Activated CD8-positive, alpha-beta memory T cell treated with anti-CD3 and anti-CD28 coated beads for 36 hours (primary cell): ENCODE results near the gene UNC93A. TPM values are rescaled to one million over a fixed set of nuclear protein-coding genes. Genes with fewer than 3 reads are reported as not detected.
"Not testable (repeated sequence)": the region's sequence is repeated elsewhere in the genome, so short reads cannot be mapped to it uniquely, and the experiment has no call there.

Experiments used
- CTCF ChIA-PET: fragments of 350-600 bp; sonication (Branson Sonifier 250); formaldehyde crosslinking; loops from one replicate; lab custom pipeline; 2021; ENCODE audit warnings: antibody characterized with exemption; lab: Charles Lee
- POLR2A ChIA-PET: fragments of 350-600 bp; sonication (Branson Sonifier 250); formaldehyde crosslinking; loops from one replicate; lab custom pipeline; 2021; ENCODE audit warnings: antibody characterized with exemption; lab: Charles Lee
- total RNA-seq, 2 experiments: library from RNA; stranded (reverse); gene quantifications; one replicate each; pipeline ENCODE4 v1.2.3, GENCODE V29; 2021

The UNC93A gene
- total RNA-seq, 2 experiments from 2014 or later = not detected

- POLR2A ChIA-PET = no interaction called here
- CTCF ChIA-PET = no interaction called here
Measured at GRCh38 chr6:167268683-167269280, 22.3 kb upstream of the UNC93A start.

GRCh38 chr6:167270499-167271311 lies 20.4 kb upstream of the UNC93A start:
- POLR2A ChIA-PET = no interaction called here
- CTCF ChIA-PET = no interaction called here

GRCh38 chr6:167272151-167272550 lies 19.0 kb upstream of the UNC93A start:
- ChIA-PET POLR2A (no interaction called here), CTCF (no interaction called here)

GRCh38 chr6:167272696-167273379 lies 18.3 kb upstream of the UNC93A start:
- ChIA-PET POLR2A (no interaction called here), CTCF (no interaction called here)

GRCh38 chr6:167274270-167274669 lies 16.8 kb upstream of the UNC93A start:
- CTCF ChIA-PET = no interaction called here

GRCh38 chr6:167275001-167275400 lies 16.1 kb upstream of the UNC93A start:
- POLR2A ChIA-PET = no interaction called here
- CTCF ChIA-PET = no interaction called here

More at GRCh38 chr6:167274270-167274669, 16.8 kb upstream of the UNC93A start:
- POLR2A ChIA-PET = no interaction called here

GRCh38 chr6:167275436-167275835 lies 15.7 kb upstream of the UNC93A start:
- CTCF ChIA-PET = no interaction called here

GRCh38 chr6:167276772-167277533 lies 14.2 kb upstream of the UNC93A start:
- POLR2A ChIA-PET = no interaction called here
- CTCF ChIA-PET = no interaction called here

More at GRCh38 chr6:167275436-167275835, 15.7 kb upstream of the UNC93A start:
- POLR2A ChIA-PET = no interaction called here

- CTCF ChIA-PET, POLR2A ChIA-PET: not testable (repeated sequence)
Measured at GRCh38 chr6:167278173-167278940, 12.8 kb upstream of the UNC93A start.

GRCh38 chr6:167279766-167280446 lies 11.2 kb upstream of the UNC93A start:
- ChIA-PET CTCF (interaction anchor here (0.6 kb wide), 1 partner anchor 513 kb away, joined by 3 read pairs; no protein-coding TSS in a partner anchor), POLR2A (no interaction called here)

GRCh38 chr6:167280466-167280865 lies 10.6 kb upstream of the UNC93A start:
- POLR2A ChIA-PET = not testable (repeated sequence)
- CTCF ChIA-PET = interaction anchor here (0.6 kb wide), 1 partner anchor 513 kb away, joined by 3 read pairs; no protein-coding TSS in a partner anchor

- CTCF ChIA-PET = no interaction called here
- POLR2A ChIA-PET = no interaction called here
Measured at GRCh38 chr6:167282165-167282564, 8.9 kb upstream of the UNC93A start.

- POLR2A ChIA-PET, CTCF ChIA-PET: not testable (repeated sequence)
Measured at GRCh38 chr6:167284565-167284964, 6.5 kb upstream of the UNC93A start.

GRCh38 chr6:167285077-167285770 lies 5.9 kb upstream of the UNC93A start:
- POLR2A ChIA-PET = no interaction called here
- CTCF ChIA-PET = interaction anchor here (0.6 kb wide), 1 partner anchor 670 kb away, joined by 3 read pairs; no protein-coding TSS in a partner anchor

- CTCF ChIA-PET = no interaction called here
- POLR2A ChIA-PET = no interaction called here
Measured at GRCh38 chr6:167287513-167288048, 3.5 kb upstream of the UNC93A start.

- CTCF ChIA-PET, POLR2A ChIA-PET: not testable (repeated sequence)
Measured at GRCh38 chr6:167288591-167289225, 2.4 kb upstream of the UNC93A start.

- POLR2A ChIA-PET, CTCF ChIA-PET: not testable (repeated sequence)
Measured at GRCh38 chr6:167289291-167289690, 1.8 kb upstream of the UNC93A start.
